GM12878 (cell line): ENCODE results near the gene GPR141. TPM values are rescaled to one million over a fixed set of nuclear protein-coding genes. Genes with fewer than 3 reads are reported as not detected.
A peak's percentile ranks its signal among the peaks of the same experiment; 100 is the strongest.
"Not testable (repeated sequence)": the region's sequence is repeated elsewhere in the genome, so short reads cannot be mapped to it uniquely, and the experiment has no call there.

Source experiments
- ATAC-seq: fragments of 200-7000 bp; cut with Tn5 transposase; 3 replicates; pipeline ENCODE4 v1.9.1; 2020; ENCODE audit warnings: mild to moderate bottlenecking, moderate library complexity
- BruUV-seq: library from RNA; stranded (reverse); fragments of 400-500 nt; replicated peaks from 2 replicates; lab custom pipeline; 2021; lab: Mats Ljungman, UMichigan
- CTCF ChIA-PET: fragments of 300-600 bp; sonication (Branson Sonifier 250); formaldehyde crosslinking; extraction: SDS; loops from one replicate; lab custom pipeline; 2021; ENCODE audit warnings: inconsistent platforms; lab: Yijun Ruan, JAX
- POLR2A ChIA-PET: fragments of 350-600 bp; formaldehyde crosslinking; extraction: SDS; loops from one replicate; lab custom pipeline; 2021; ENCODE audit warnings: inconsistent platforms; lab: Charles Lee
- RAD21 ChIA-PET: fragments of 300-600 bp; sonication (Branson Sonifier 250); formaldehyde crosslinking; loops from one replicate; lab custom pipeline; 2023; ENCODE audit warnings: antibody characterized with exemption; ENCODE audit not compliant: unreplicated experiment; lab: Charles Lee
- SMC1A ChIA-PET: fragments of 300-600 bp; sonication (Branson Sonifier 250); formaldehyde crosslinking; loops from one replicate; lab custom pipeline; 2023; ENCODE audit not compliant: unreplicated experiment, uncharacterized antibody; lab: Charles Lee
- DNase-seq: peaks from one replicate; pipeline ENCODE4 v3.0.0-alpha.2; 2011; ENCODE audit warnings: low read depth, low spot score
- FAIRE-seq: peaks from 3 replicates; lab custom pipeline; 2011; peaks lifted over from hg19 to GRCh38; lab: Jason Lieb, UNC
- H2AFZ ChIP-seq: 2 replicates; pipeline ENCODE4 v1.6.0; 2011; ENCODE audit warnings: low read depth, low read length, control low read depth; ENCODE audit not compliant: control insufficient read depth
- H3K27ac ChIP-seq: 2 replicates; pipeline ENCODE4 v1.5.1; 2011; ENCODE audit warnings: control low read depth; ENCODE audit not compliant: control insufficient read depth, insufficient read depth
- H3K27me3 ChIP-seq, 2 experiments: replicated peaks in 1 of 2; 2 replicates each; pipeline versions ENCODE4 v1.6.0 to v1.6.1; 2011; ENCODE audit warnings: low read length in 1 of 2; ENCODE audit not compliant: control insufficient read depth in 2 of 2, insufficient read depth in 2 of 2
- H3K36me3 ChIP-seq, 2 experiments: 2 replicates each; pipeline ENCODE4 v1.5.1; 2011; ENCODE audit warnings: low read length in 1 of 2; ENCODE audit not compliant: control insufficient read depth in 2 of 2, insufficient read depth in 2 of 2
- H3K4me1 ChIP-seq: 2 replicates; pipeline ENCODE4 v1.6.1; 2011; ENCODE audit warnings: mild to moderate bottlenecking, low read length, moderate library complexity, mixed read lengths; ENCODE audit not compliant: control insufficient read depth, insufficient read depth
- H3K4me2 ChIP-seq: 2 replicates; pipeline ENCODE4 v1.6.0; 2011; ENCODE audit warnings: control low read depth; ENCODE audit not compliant: control insufficient read depth, insufficient read depth
- H3K4me3 ChIP-seq: fragments of 200-600 bp; sonication (generic); 2 replicates; pipeline ENCODE4 v1.5.1; 2016
- H3K79me2 ChIP-seq: 2 replicates; pipeline ENCODE4 v1.6.0; 2011; ENCODE audit warnings: low read length; ENCODE audit not compliant: control insufficient read depth, insufficient read depth
- H3K9ac ChIP-seq: 2 replicates; pipeline ENCODE4 v1.8.0; 2011; ENCODE audit warnings: low read length, control low read depth, mixed read lengths; ENCODE audit not compliant: control insufficient read depth, insufficient read depth
- H3K9me3 ChIP-seq: replicated peaks from 3 replicates; pipeline ENCODE4 v1.5.1; 2011; ENCODE audit warnings: mild to moderate bottlenecking, low read length; ENCODE audit not compliant: control insufficient read depth, insufficient read depth
- H4K20me1 ChIP-seq: 2 replicates; pipeline ENCODE4 v1.6.0; 2011; ENCODE audit not compliant: control insufficient read depth, insufficient read depth
- BACH1 ChIP-seq: fragments of 450-650 bp; IDR thresholded peaks from 2 replicates; pipeline ENCODE4 v1.6.1; 2017; ENCODE audit warnings: mild to moderate bottlenecking, borderline replicate concordance
- BRCA1 ChIP-seq: IDR thresholded peaks from 2 replicates; pipeline ENCODE4 v1.6.1; 2011; ENCODE audit warnings: low read depth, low read length, improper control_type of control experiment
- EZH2 ChIP-seq: IDR thresholded peaks from 2 replicates; pipeline ENCODE4 v1.6.1; 2012; ENCODE audit warnings: low read depth, mild to moderate bottlenecking, control low read depth, inconsistent platforms, low read length, borderline replicate concordance; ENCODE audit not compliant: control insufficient read depth
- IRF5 ChIP-seq: fragments of 450-650 bp; IDR thresholded peaks from 2 replicates; pipeline ENCODE4 v1.6.1; 2017; ENCODE audit warnings: borderline replicate concordance
- MEF2A ChIP-seq: IDR thresholded peaks from 2 replicates; pipeline ENCODE4 v1.6.1; 2011; ENCODE audit warnings: low read depth, mild to moderate bottlenecking, low read length, moderate library complexity; ENCODE audit not compliant: insufficient read depth
- NFXL1 ChIP-seq: fragments of 450-650 bp; IDR thresholded peaks from 2 replicates; pipeline ENCODE4 v1.6.1; 2017; ENCODE audit warnings: antibody characterized with exemption, mild to moderate bottlenecking, borderline replicate concordance
- NRF1 ChIP-seq: conservative IDR thresholded peaks from 2 replicates; pipeline ENCODE4 v1.6.1; 2011; ENCODE audit warnings: mild to moderate bottlenecking, low read depth, low read length, improper control_type of control experiment
- PKNOX1 ChIP-seq: fragments of 450-650 bp; IDR thresholded peaks from 2 replicates; pipeline ENCODE4 v1.6.1; 2016; ENCODE audit warnings: mild to moderate bottlenecking
- PML ChIP-seq: IDR thresholded peaks from 2 replicates; pipeline ENCODE4 v1.6.1; 2012; ENCODE audit warnings: low read length, inconsistent platforms
- RAD21 ChIP-seq: IDR thresholded peaks from 2 replicates; pipeline ENCODE4 v1.6.1; 2011; ENCODE audit warnings: mild to moderate bottlenecking, low read depth, low read length, moderate library complexity; ENCODE audit not compliant: insufficient read depth
- SUPT20H ChIP-seq: IDR thresholded peaks from 2 replicates; pipeline ENCODE4 v1.6.1; 2011; ENCODE audit warnings: low read depth, mild to moderate bottlenecking, low read length, moderate library complexity, borderline replicate concordance; ENCODE audit not compliant: control insufficient read depth
- TCF7 ChIP-seq: IDR thresholded peaks from 2 replicates; pipeline ENCODE4 v1.6.1; 2014; ENCODE audit warnings: antibody characterized with exemption, borderline replicate concordance
- WGBS: methylation state at CpG from one replicate; pipeline ENCODE4 v1.1.6; 2016; ENCODE audit warnings: low lambda C conversion rate; ENCODE audit not compliant: insufficient replicate concordance, insufficient coverage; ENCODE audit errors: missing lambda C conversion rate; 5-methylcytosine and 5-hydroxymethylcytosine counted together
- in situ Hi-C: fragments of 300-500 bp; cut with MboI; formaldehyde crosslinking; loops from 9 replicates; pipeline ENCODE4 v1.14.3; 2018; ENCODE audit warnings: mixed read lengths
- intact Hi-C: fragments of 100-400 bp; cut with micrococcal nuclease; formaldehyde crosslinking; loops from one replicate; pipeline ENCODE4 v1.14.2; 2022; ENCODE audit not compliant: unreplicated experiment
- polyA plus RNA-seq, 11 experiments: library from polyadenylated mRNA; depleted of rRNA in 4 of 11; unstranded in 6 of 11; stranded (reverse) in 5 of 11; fragments of >200 nt; fragmentation: Nextera tagmentation in 4 of 11; fragmentation: Illumina TruSeq in 1 of 11; extraction: Ambion mirVana in 4 of 11; extraction: Trizol in 1 of 11; gene quantifications; 1 replicate in 1 of 11; 2 replicates in 10 of 11; pipeline versions ENCODE4 v1.2.1 to v1.2.3, GENCODE V29; 2011 to 2016; ENCODE audit warnings: inconsistent platforms in 2 of 11, missing spikeins in 2 of 11, low read depth in 1 of 11
- total RNA-seq, 4 experiments: library from RNA; depleted of rRNA in 3 of 4; stranded (reverse); fragments of >200 nt in 3 of 4; fragmentation: Illumina TruSeq in 1 of 4; extraction: Trizol in 1 of 4; gene quantifications; 2 replicates each; pipeline versions ENCODE4 v1.2.1 to v1.2.3, GENCODE V29; 2013 to 2021
- TF ChIP-seq, protein P1 (sequence below): IDR thresholded peaks from 2 replicates; pipeline ENCODE4 v1.6.1; 2012; ENCODE audit warnings: low read length, inconsistent platforms

The GPR141 gene
- total and polyA plus RNA-seq, 10 of the 15 experiments (the other 5 are each of a cell fraction or from before 2014, with no cell fraction given) = 0.56 to 3.9 (median 1.2) TPM

DNA sequence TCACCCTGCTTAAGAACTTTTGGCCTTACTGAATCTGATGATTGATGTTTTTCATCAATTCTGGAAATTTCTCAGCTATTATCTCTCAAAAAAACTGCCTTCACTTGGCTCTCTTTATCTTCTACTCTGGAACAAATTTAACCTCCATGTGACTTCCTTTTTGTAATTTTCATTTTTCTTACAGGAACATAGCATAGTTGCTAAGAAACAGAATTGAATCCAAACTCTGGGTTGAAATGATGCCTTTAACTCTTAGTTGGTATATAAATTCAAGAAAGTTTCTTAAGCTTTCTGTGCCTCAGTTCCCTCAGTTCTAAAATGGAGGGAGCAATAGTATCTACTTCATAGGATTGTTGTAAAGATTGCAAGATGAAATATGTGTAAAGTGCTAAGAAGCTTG, 19.8 kb downstream of the GPR141 start:
- Histone ChIP-seq H3K9ac (no peak overlapping the region), H3K4me3 (no peak overlapping the region), H3K9me3 (peaks cover 9% of the 10 kb centered on the region; the same call in 2 of the 3 replicates), H3K4me1 (peaks cover 6% of the 10 kb centered on the region; the same call in 1 of the 2 replicates), H3K27me3 (no peaks in the 10 kb centered on the region), H2AFZ (peak overlapping the region; percentile 34), H3K4me2 (no peak overlapping the region), H3K79me2 (no peaks in the 10 kb centered on the region), H3K27ac (no peak overlapping the region), H4K20me1 (no peaks in the 10 kb centered on the region), H3K36me3 (no peaks in the 10 kb centered on the region; a peak in 1 of 4 replicates)
- ATAC-seq (no peak), FAIRE-seq (no peak), DNase-seq (no peak)
- SMC1A ChIA-PET = interaction anchor here (1.0 to 8.7 kb wide), 9 partner anchors 9 to 123 kb away, joined by 3 to 55 read pairs (median 5); partner anchors contain the start of gene GPR141
- POLR2A ChIA-PET = no interaction called here
- CTCF ChIA-PET = interaction anchor here (1.4 to 1.8 kb wide), 3 partner anchors 16 to 27 kb away, joined by 4 to 5 read pairs (median 4); no protein-coding TSS in a partner anchor
- in situ Hi-C loops = no loop called here
- TF ChIP-seq EZH2 (no peak), NRF1 (no peak), BACH1 (no peak), NFXL1 (no peak), PKNOX1 (no peak), PML (no peak), TCF7 (no peak), IRF5 (no peak), SUPT20H (no peak), MEF2A (no peak), RAD21 (no peak), BRCA1 (no peak)
- TF ChIP-seq, protein P1, sequence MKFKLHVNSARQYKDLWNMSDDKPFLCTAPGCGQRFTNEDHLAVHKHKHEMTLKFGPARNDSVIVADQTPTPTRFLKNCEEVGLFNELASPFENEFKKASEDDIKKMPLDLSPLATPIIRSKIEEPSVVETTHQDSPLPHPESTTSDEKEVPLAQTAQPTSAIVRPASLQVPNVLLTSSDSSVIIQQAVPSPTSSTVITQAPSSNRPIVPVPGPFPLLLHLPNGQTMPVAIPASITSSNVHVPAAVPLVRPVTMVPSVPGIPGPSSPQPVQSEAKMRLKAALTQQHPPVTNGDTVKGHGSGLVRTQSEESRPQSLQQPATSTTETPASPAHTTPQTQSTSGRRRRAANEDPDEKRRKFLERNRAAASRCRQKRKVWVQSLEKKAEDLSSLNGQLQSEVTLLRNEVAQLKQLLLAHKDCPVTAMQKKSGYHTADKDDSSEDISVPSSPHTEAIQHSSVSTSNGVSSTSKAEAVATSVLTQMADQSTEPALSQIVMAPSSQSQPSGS = no peak
- BruUV-seq = no TSS peak
- intact Hi-C loops = no loop called here
- RAD21 ChIA-PET = interaction anchor here (0.9 to 1.4 kb wide), 4 partner anchors 9 to 53 kb away, joined by 3 to 4 read pairs (median 4); partner anchors contain the start of gene GPR141

GRCh38 chr7:37704328-37704833, 20.8 kb downstream of the GPR141 start:
- DNase-seq, H4K20me1 ChIP-seq, H3K79me2 ChIP-seq, H3K4me2 ChIP-seq, H3K27me3 ChIP-seq, H3K9me3 ChIP-seq, in situ Hi-C loops, intact Hi-C loops, H3K9ac ChIP-seq, H3K4me3 ChIP-seq, H3K27ac ChIP-seq, BruUV-seq, H3K36me3 ChIP-seq, ATAC-seq, H3K4me1 ChIP-seq, H2AFZ ChIP-seq, FAIRE-seq: not testable (repeated sequence)
- ChIA-PET RAD21 (interaction anchor here (0.6 to 1.4 kb wide), 3 partner anchors 10 to 133 kb away, joined by 3 to 4 read pairs (median 3); no protein-coding TSS in a partner anchor), POLR2A (interaction anchor here (0.6 to 1.5 kb wide), 3 partner anchors 16 to 633 kb away, joined by 3 to 5 read pairs (median 4); no protein-coding TSS in a partner anchor), CTCF (interaction anchor here (0.7 to 1.8 kb wide), 6 partner anchors 17 to 130 kb away, joined by 3 to 5 read pairs (median 4); no protein-coding TSS in a partner anchor), SMC1A (interaction anchor here (1.3 to 8.7 kb wide), 8 partner anchors 10 to 112 kb away, joined by 4 to 55 read pairs (median 6); partner anchors contain the start of gene GPR141)
- WGBS = 65% methylated on average over 4 of the region's 4 CpGs
